Lower lobe of right lung (tissue), 2 donors: Measurements from ENCODE around the gene ACTN2. TPM values are rescaled to one million over a fixed set of nuclear protein-coding genes. Genes with fewer than 3 reads are reported as not detected.
A peak's percentile ranks its signal among the peaks of the same experiment; 100 is the strongest.

Source experiments
- ATAC-seq, 2 donors: fragments of 200-7000 bp; cut with Tn5 transposase; one replicate each; pipeline ENCODE4 v1.9.1; 2020 to 2022; ENCODE audit warnings: mild to moderate bottlenecking in 2 of 2, moderate library complexity in 2 of 2
- DNase-seq: peaks from one replicate; pipeline ENCODE4 v3.0.0-alpha.2; 2020
- H3K27ac ChIP-seq: fragments of 200-600 bp; one replicate; pipeline ENCODE4 v1.8.0; 2022
- H3K27me3 ChIP-seq: fragments of 200-600 bp; one replicate; pipeline ENCODE4 v1.8.0; 2022; ENCODE audit warnings: low read depth
- H3K36me3 ChIP-seq: fragments of 200-600 bp; one replicate; pipeline ENCODE4 v1.8.0; 2022; ENCODE audit warnings: mild to moderate bottlenecking
- H3K4me1 ChIP-seq: fragments of 200-600 bp; one replicate; pipeline ENCODE4 v1.8.0; 2022
- H3K4me3 ChIP-seq: fragments of 200-600 bp; one replicate; pipeline ENCODE4 v1.8.0; 2022; ENCODE audit warnings: mild to moderate bottlenecking
- H3K9me3 ChIP-seq: fragments of 200-600 bp; one replicate; pipeline ENCODE4 v1.8.0; 2022
- intact Hi-C: fragments of 100-400 bp; cut with DNase I; formaldehyde crosslinking; loops from one replicate; pipeline ENCODE4 v1.11.0; 2022
- total RNA-seq: library from RNA; stranded (reverse); fragmentation: NEBNext Ultra II Directional; extraction: Animal tissue kit (Norgen Biotek cat#: 25700); gene quantifications from one replicate; pipeline ENCODE4 v1.2.1, GENCODE V29; 2021
- TF ChIP-seq, protein P1 (sequence below): fragments of 200-600 bp; IDR thresholded peaks from one replicate; pipeline ENCODE4 v1.8.0; 2022; ENCODE audit warnings: antibody characterized with exemption, mild to moderate bottlenecking
- donor health status: DM: no; HTN: yes; CAD: no; lungs with severe emphysema.

The ACTN2 gene
- total RNA-seq, 1 donor from 2014 or later, result 1.9 TPM

GRCh38 chr1:236800623-236801022, 114.3 kb downstream of the ACTN2 start:
- Histone ChIP-seq H3K27me3 (no peaks in the 10 kb centered on the region), H3K9me3 (no peaks in the 10 kb centered on the region), H3K36me3 (peaks cover 20% of the 10 kb centered on the region), H3K27ac (no peak overlapping the region), H3K4me3 (no peak overlapping the region), H3K4me1 (peaks cover 23% of the 10 kb centered on the region)
- intact Hi-C loops, result no loop called here
- TF ChIP-seq, protein P1, sequence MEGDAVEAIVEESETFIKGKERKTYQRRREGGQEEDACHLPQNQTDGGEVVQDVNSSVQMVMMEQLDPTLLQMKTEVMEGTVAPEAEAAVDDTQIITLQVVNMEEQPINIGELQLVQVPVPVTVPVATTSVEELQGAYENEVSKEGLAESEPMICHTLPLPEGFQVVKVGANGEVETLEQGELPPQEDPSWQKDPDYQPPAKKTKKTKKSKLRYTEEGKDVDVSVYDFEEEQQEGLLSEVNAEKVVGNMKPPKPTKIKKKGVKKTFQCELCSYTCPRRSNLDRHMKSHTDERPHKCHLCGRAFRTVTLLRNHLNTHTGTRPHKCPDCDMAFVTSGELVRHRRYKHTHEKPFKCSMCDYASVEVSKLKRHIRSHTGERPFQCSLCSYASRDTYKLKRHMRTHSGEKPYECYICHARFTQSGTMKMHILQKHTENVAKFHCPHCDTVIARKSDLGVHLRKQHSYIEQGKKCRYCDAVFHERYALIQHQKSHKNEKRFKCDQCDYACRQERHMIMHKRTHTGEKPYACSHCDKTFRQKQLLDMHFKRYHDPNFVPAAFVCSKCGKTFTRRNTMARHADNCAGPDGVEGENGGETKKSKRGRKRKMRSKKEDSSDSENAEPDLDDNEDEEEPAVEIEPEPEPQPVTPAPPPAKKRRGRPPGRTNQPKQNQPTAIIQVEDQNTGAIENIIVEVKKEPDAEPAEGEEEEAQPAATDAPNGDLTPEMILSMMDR, result no peak
- DNase-seq, result no peak
- ATAC-seq, result no peak

DNA sequence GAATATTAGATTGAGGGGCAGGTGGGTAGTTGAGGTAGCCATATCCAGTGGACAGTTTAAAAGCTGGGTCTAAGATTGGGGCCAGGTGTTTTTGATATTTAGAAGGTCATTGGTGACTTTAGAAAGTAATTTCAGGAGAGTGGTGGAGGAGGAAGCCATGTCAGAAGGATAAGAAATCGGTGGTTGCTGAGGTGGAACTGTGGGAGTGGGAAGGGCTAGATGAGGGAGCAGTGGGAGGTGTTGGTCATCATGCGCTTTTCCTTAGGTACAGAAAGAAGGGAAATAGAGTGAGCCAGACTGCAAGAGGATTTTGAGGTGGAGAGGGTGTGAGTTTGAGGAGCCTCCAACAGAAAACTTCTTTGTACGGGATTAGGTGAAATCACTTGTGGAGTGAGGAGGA, 116.0 kb downstream of the ACTN2 start:
- no peak overlapping the region for H3K27ac ChIP-seq
- H3K9me3 ChIP-seq, result no peaks in the 10 kb centered on the region
- TF ChIP-seq, protein P1, result no peak

DNA sequence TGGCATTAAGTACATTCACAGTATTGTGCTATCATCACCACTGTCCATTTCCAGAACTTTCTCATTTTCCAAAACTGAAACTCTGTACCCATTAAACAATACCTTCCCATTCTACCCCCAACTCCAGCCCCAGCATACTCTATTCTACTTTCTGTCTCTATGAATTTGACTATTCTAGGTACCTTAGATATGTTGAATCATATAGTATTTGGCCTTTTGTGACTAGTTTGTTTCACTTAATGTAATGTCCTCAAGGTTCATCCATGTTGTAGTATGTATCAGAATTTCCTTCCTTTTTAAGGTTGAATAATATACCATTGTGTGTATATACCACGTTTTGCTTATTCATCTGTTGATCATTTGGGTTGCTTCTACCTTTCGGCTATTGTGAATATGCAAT, 120.3 kb downstream of the ACTN2 start:
- Histone ChIP-seq H3K9me3 (no peaks in the 10 kb centered on the region), H3K4me1 (peaks cover 17% of the 10 kb centered on the region), H3K4me3 (no peak overlapping the region), H3K36me3 (peaks cover 74% of the 10 kb centered on the region), H3K27me3 (no peaks in the 10 kb centered on the region), H3K27ac (no peak overlapping the region)
- TF ChIP-seq, protein P1, result no peak
- ATAC-seq, result no peak
- intact Hi-C loops, result no loop called here
- no peak for DNase-seq

More for the DNA sequence above, 116.0 kb downstream of the ACTN2 start:
- peaks cover 12% of the 10 kb centered on the region for H3K4me1 ChIP-seq
- H3K36me3 ChIP-seq, result peaks cover 30% of the 10 kb centered on the region
- H3K27me3 ChIP-seq, result no peaks in the 10 kb centered on the region
- intact Hi-C loops, result no loop called here
- ATAC-seq, result no peak
- H3K4me3 ChIP-seq, result no peak overlapping the region
- no peak for DNase-seq

- H3K9me3 ChIP-seq, result no peaks in the 10 kb centered on the region
- peaks cover 88% of the 10 kb centered on the region for H3K36me3 ChIP-seq
- no peak overlapping the region for H3K27ac ChIP-seq
- TF ChIP-seq, protein P1, result no peak
- intact Hi-C loops, result no loop called here
- H3K27me3 ChIP-seq, result no peaks in the 10 kb centered on the region
- peaks cover 17% of the 10 kb centered on the region for H3K4me1 ChIP-seq
- DNase-seq (no peak), ATAC-seq (no peak)
- H3K4me3 ChIP-seq, result no peak overlapping the region
These were observed 121.7 kb downstream of the ACTN2 start for GRCh38 chr1:236808005-236808404.

DNA sequence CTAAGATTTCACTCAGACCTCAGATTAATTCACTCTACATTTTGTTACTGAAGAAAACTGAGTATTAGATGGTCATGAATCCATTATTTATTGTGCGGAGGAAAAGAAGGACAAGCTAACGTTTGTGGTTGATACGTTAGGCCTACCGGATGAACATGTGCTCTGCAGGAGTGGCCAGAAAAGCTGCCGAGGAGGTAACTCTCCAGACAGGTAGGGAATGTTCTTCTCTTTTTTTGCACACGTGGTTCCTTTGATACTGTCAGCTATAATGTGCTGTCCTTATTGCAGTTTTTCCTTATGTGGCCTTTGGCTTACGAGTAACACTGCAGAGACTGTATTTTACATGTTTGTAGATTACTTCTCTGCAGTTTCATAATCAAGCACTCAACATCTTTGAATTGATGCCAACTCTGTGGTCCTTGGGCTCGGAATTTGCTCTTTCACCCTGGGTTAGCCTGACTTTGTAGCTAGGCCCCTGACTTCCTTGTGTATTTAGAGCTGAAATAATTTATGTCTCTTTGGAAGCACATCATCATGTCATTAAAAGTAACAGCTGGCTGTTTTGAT, 122.3 kb downstream of the ACTN2 start:
- intact Hi-C loops, result no loop called here
- Histone ChIP-seq H3K27ac (no peak overlapping the region), H3K4me1 (peaks cover 17% of the 10 kb centered on the region), H3K36me3 (peaks cover 92% of the 10 kb centered on the region), H3K9me3 (no peaks in the 10 kb centered on the region), H3K4me3 (no peak overlapping the region), H3K27me3 (no peaks in the 10 kb centered on the region)
- TF ChIP-seq, protein P1, result no peak
- peak; percentile 35 to 51 for ATAC-seq
- no peak for DNase-seq

DNA sequence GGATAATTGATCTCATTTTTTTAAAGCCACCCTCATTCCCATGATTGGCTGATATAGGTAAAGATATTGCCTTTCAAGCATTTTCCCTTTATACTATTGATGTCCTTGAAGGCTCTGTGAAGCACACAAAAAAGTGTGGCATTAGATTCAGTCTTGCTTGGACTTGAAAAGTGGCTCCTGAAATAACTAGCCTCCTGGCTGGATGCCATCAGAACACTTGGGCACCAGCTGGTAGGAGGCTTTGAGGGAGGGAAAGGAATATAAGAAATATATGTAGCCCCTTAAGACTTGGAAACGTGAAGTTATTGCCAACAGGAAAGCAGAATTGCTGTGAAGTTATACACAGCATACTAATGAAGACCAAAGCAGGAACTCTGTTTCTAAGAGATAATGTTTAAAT, 122.8 kb downstream of the ACTN2 start:
- intact Hi-C loops, result no loop called here
- Histone ChIP-seq H3K4me1 (peaks cover 17% of the 10 kb centered on the region), H3K36me3 (peaks cover 92% of the 10 kb centered on the region), H3K9me3 (no peaks in the 10 kb centered on the region), H3K4me3 (no peak overlapping the region), H3K27me3 (no peaks in the 10 kb centered on the region), H3K27ac (no peak overlapping the region)
- ATAC-seq (no peak), DNase-seq (no peak)
- TF ChIP-seq, protein P1, result no peak
